ENCODE measurements around the gene TUBA8.
"Not testable (repeated sequence)": the region's sequence is repeated elsewhere in the genome, so short reads cannot be mapped to it uniquely, and the experiment has no call there.

TUBA8 gene

GRCh38 chr22:18077639-18078328 is 32.8 kb upstream of the TUBA8 start, which contains the start of gene PEX26:
Gene PEX26, plus strand, starts transcription at chr22:18077990. Its CDS starts 387 bp downstream, at chr22:18078377.
- peak; percentile 87 for FAIRE-seq

GRCh38 chr22:18078329-18079041 is 32.1 kb upstream of the TUBA8 start:
- FAIRE-seq, result no peak

- FAIRE-seq, result no peak
Measured at GRCh38 chr22:18079706-18080233, 30.8 kb upstream of the TUBA8 start.

- FAIRE-seq, result no peak
Measured at GRCh38 chr22:18081416-18081815, 29.2 kb upstream of the TUBA8 start.

GRCh38 chr22:18082467-18082866 is 28.1 kb upstream of the TUBA8 start:
- no peak for FAIRE-seq

GRCh38 chr22:18083406-18083805 is 27.2 kb upstream of the TUBA8 start:
- no peak for FAIRE-seq

GRCh38 chr22:18085188-18085587 is 25.4 kb upstream of the TUBA8 start:
- no peak for FAIRE-seq

GRCh38 chr22:18087350-18087855 is 23.2 kb upstream of the TUBA8 start:
- no peak for FAIRE-seq

- no peak for FAIRE-seq
Measured at GRCh38 chr22:18088825-18089568, 21.6 kb upstream of the TUBA8 start.

GRCh38 chr22:18090286-18090685 is 20.3 kb upstream of the TUBA8 start:
- FAIRE-seq, result no peak

GRCh38 chr22:18091478-18091877 is 19.1 kb upstream of the TUBA8 start:
- FAIRE-seq, result no peak

GRCh38 chr22:18091916-18092526 is 18.6 kb upstream of the TUBA8 start:
- FAIRE-seq, result no peak

GRCh38 chr22:18093661-18094060 is 16.9 kb upstream of the TUBA8 start:
- no peak for FAIRE-seq

- no peak for FAIRE-seq
Measured at GRCh38 chr22:18095101-18095805, 15.4 kb upstream of the TUBA8 start.

- FAIRE-seq, result no peak
Measured at GRCh38 chr22:18096823-18097222, 13.8 kb upstream of the TUBA8 start.

GRCh38 chr22:18100781-18101180 is 9.8 kb upstream of the TUBA8 start:
- no peak for FAIRE-seq

GRCh38 chr22:18101536-18101935 is 9.1 kb upstream of the TUBA8 start:
- FAIRE-seq, result no peak

- FAIRE-seq, result no peak
Measured at GRCh38 chr22:18103527-18104269, 6.9 kb upstream of the TUBA8 start.

- no peak for FAIRE-seq
Measured at GRCh38 chr22:18104566-18104965, 6.0 kb upstream of the TUBA8 start.

GRCh38 chr22:18105981-18106380 is 4.6 kb upstream of the TUBA8 start:
- not testable (repeated sequence) for FAIRE-seq

Measured in endometrium (tissue), 2 donors.